GM21526 (cell line): ENCODE measurements around the gene PARS2.
"Not testable (repeated sequence)": the region's sequence is repeated elsewhere in the genome, so short reads cannot be mapped to it uniquely, and the experiment has no call there.

ENCODE experiments used
- ATAC-seq: cut with Tn5 transposase; IDR thresholded peaks from one replicate; pipeline ENCODE4 v1.9.1; 2021; ENCODE audit warnings: moderate library complexity; ENCODE audit not compliant: unreplicated experiment, low FRiP score

Gene PARS2

DNA sequence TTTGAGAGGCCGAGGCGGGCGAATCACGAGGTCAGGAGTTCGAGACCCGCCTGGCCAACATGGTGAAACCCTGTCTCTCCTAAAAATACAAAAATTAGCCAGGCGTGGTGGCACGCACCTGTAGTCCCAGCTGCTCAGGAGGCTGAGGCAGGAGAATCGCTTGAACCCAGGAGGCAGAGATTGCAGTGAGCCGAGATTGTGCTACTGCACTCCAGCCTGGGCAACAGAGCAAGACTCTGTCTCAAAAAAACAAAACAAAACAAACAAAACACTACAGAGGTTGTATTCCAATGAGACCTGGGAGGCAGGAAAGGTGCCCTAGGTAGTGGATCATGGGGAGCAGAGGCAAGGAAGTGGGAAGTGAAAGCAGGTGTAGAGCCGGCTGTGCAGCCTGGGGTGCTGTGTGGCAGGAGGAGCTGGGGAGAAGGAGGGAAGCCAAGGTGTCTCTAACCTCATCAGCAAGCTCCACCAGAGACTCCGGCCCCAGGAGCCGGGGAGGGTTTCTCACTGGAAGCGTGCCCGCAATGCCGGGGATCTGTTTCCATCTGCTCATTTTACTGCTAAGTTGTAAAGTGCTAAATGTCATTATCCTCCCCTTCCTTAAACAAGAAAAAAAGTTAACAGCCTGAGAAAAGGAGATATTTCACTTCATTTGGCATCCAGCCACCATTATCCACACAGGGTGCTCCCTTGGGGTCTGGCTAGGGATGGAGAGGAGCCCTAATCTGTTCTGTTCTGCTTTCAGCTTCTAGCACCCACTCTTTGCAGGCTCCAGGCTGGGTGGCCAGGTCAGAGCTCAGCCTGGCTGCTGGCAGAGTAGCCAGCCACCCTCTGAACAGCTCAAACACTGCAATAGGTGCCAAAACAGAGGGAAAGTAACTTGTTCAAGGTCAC lies 11.8 kb upstream of the PARS2 start:
- ATAC-seq = not testable (repeated sequence)

DNA sequence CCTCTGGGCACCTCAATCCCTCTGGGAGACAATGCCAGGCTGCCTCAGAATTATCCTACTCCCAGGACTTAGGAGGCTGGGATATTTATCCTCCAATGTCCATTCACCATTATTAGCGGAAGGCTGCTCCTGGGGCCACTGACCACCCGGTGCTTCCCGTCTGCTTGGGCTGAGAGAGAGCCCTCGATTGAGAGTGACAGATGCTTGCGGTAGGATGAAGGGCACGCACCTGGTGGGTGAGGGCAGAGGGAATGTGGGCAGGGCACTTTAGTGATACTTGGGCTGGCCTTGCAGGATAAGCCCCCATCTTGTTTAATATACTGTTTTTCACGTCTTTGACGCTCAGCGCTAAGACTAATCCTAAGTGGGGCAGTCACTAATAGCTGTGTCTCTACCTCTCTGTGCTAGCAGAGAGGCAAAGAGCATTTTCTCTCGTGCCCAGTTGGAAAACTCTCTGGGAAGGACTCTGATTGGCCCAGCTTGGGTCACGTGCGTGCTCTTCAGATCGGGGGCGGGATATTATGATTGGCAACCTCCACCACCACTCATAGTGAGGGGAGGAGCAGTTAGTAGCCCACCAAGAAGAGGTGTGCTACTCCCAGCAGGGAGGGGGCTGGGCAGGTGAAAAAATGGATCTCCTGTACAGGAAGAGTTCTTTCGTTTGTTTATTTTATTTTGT lies 10.6 kb upstream of the PARS2 start:
- ATAC-seq = no peak

GRCh38 chr1:54772951-54773350 lies 8.6 kb upstream of the PARS2 start:
- ATAC-seq = no peak

DNA sequence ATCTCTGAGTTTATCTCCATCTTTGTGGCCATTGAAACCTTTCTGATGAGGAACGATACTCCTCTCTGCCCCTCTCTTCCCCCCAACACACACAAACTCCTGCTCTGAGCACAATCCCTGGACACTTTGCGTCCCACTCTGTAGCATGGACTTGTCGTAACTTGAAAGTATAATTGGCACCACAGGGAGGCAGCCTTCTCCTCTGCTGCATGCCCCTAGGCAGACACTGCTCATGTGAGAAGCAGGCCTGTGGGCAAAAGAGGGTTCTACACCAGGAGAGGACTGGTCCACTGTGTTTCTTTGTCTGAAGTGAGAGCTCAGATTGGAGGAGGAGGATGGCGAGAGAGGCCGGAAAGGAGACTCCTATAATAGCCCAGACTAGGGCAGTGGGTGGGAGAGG lies 3.8 kb upstream of the PARS2 start:
- no peak for ATAC-seq

- ATAC-seq = no peak
Observed at GRCh38 chr1:54767526-54767925, 3.2 kb upstream of the PARS2 start.

DNA sequence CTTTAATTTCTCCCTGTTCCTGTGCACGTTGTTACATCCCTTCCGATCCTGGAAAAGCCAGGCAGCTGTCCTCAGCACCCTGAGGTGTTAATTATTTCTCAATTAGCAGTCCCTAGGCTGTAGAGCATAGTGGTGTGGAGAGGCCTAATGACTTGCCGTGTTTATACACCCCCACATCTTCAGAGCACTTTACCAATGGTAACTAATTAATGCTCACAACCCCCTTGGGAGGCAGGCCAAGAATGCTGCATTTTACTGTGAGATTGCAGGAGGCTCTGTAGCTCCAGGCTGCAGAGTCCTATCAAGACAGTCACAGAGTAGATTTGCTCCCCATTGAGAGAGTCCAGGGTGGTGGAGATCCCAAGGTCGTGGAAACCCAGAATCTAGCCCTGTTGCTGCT lies 2.4 kb upstream of the PARS2 start:
- no peak for ATAC-seq

DNA sequence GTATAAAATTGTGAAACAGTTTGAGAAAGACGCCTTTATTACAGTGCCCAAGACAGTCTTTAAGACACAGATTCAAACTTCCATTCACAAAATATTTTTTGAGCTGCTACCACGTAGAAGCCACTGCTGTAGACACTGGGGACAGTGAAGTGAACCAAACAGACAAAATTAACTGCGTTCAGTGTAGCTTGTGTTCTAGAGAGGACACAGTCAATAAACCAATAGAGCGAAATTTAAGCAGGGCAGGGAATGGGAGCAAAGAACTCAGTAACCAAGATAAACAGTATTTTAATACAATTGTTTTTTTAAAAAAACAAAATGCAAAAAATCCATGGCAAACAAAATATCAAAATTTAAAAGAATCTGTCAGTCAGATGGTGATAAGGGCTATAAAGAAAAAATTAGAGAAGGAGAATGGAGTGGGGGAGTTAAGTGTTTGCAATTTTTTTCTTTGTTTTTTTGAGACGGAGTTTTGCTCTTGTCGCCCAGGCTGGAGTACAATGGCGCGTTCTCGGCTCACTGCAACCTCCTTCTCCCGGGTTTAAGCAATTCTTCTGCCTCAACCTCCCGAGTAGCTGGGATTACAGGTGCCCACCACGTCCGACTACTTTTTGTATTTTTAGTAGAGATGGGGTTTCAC lies 719 bp upstream of the PARS2 start:
- peak; percentile 16 for ATAC-seq

GRCh38 chr1:54763816-54764132 lies 549 bp downstream of the PARS2 start:
- no peak for ATAC-seq

DNA sequence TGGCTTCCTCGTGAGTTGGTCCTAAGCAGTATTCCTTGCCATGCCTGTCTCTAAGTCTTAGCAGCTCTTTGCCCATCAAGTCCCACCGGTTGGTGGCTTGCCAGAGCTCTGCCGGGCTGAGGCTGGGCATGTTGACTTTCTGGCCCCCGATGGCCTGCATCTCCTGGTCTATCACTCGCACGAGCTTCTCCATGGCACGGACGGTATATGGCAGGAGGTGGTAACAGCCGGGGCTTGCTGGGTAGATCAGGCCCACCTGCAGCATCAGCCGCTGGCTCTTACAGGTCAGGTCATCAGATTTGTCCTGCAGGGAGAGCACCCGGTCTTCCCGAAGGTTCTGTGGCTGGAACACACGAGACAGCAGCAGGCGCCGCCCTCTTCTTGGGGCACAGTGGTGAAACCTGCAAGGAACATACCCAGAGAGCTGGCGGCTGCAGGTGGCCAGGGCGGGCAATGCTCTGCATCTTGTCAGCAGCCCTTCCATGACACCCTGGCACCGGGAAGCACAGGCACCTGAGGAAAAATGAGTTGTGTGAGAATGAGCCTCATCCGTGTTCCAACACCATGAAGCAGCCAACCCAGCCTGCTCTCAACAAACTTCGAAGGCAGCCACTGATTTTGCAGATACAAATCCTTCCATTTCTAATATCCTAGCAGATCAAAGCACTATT lies 5.5 kb downstream of the PARS2 start:
- no peak for ATAC-seq

GRCh38 chr1:54757833-54758232 lies 6.5 kb downstream of the PARS2 start:
- ATAC-seq = no peak

- no peak for ATAC-seq
Observed at GRCh38 chr1:54754486-54755285, 9.6 kb downstream of the PARS2 start.

DNA sequence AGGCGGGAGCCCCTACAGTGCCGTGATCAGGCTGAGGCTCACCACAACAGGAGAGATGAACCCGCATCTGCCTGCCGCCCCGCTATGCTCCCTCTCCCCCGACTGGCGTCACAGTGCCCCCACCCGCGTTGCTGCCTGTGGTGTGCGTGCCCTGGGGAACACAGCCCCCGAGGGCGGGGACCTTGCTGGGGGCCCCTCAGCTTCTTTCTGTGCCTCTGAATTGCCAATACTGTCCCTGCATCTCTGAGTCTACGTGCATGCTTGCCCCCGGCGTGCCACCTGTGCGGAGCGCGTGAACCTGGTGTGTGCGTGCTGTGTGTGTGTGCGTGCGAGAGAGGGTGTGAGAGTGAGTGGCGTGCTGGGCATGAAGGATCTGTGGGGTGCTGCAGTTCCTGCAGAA lies 10.3 kb downstream of the PARS2 start:
- ATAC-seq = no peak

GRCh38 chr1:54751426-54751825 lies 12.9 kb downstream of the PARS2 start:
- no peak for ATAC-seq

- ATAC-seq = no peak
Observed at GRCh38 chr1:54750596-54750995, 13.7 kb downstream of the PARS2 start.

DNA sequence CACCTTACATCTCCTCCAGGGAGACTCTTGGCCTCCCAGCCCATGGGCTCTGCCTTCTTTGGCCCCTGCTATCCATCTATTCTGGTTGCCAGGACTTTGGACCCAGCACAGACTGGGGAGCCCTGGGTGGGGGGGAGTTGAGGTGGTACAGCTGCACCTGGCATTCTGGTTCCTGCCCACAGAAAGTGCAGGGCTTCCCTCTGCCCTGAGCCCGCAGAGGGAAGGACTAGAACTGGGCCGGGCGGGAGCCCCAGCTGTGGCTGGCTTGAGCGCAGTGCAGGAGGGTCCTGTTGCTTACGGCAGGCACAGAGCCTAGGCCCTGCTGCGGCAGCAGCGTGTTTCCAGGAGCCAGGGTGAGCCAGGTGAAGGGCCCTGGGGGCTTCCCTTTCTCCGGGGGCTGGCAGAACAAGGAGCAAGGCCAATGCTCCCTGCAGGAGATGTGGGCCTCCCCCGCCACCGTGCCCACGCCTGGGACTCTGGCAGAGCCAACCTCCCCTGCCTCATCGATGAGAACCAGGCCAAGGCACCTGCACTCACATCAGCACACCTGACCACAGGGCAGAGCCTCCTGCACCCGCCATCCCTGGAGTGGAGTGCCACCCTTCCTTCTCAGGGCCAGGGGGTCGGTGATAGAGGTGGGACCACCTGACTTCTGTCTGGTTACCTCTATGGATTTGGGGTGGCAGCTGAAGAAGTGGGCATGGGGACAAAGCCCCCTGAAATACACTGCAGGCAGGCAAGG lies 16.1 kb downstream of the PARS2 start:
- ATAC-seq = no peak

DNA sequence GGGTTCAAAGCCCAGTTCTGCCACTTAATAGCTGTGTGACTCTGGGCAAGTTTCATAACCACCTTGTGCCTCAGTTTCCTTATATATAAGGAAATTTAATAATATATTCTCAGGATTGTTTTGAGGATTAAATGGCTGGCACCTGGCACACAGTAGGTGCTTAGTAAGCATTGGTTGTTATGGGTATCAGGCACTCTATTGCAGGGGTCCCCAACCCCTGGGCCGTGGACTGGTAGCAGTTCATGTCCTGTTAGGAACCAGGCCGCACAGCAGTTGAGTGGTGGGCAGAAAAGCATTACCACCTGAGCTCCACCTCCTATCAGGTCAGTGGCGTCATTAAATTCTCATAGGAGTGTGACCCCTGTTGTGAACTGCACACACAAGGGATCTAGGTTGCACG lies 18.5 kb downstream of the PARS2 start:
- no peak for ATAC-seq

- ATAC-seq = no peak
Observed at GRCh38 chr1:54745274-54745673, 19.0 kb downstream of the PARS2 start.

- no peak for ATAC-seq
Observed at GRCh38 chr1:54744696-54745095, 19.6 kb downstream of the PARS2 start.

DNA sequence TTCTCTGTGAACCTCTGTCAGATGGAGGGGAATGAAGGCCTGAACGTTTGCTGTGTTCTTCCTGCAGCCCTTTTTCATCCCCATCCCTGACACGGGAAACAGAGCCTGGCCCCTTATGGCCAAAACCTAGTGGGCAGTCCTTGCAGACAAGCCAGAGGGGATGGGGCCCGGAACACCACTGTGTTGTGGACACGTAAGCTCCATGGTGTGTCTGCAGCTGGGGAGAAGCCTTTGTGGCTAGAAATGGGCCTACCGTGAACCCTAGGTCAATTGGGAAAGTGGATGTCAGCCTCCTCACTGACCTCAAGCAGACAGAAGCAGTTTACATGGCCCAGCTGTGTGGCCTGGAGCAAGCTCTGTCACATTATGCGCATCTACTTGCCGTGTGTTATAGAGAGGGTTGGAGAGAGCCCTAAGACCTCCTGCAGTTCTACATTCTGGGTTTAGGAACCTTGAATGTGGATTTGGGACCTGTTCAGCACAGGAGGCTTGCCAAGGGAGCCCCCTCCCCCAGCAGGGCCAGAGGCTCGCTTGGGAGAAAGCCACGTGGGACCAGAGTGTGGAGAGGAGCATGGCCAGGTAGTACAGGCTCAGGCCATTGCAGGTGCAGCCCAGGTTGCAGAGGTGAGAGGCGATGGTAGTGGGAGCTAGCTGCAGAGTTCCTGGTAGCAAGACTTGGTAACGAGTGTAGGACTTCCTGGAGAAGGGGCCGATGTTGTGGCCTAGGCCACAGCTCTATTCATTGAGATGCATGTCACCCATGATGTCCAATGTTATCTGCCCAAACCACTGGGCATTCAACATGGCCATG lies 20.7 kb downstream of the PARS2 start:
- no peak for ATAC-seq
